OCI-LY1 (cell line): ENCODE results near the gene IQUB.
A peak's percentile ranks its signal among the peaks of the same experiment; 100 is the strongest.
"Not testable (repeated sequence)": the region's sequence is repeated elsewhere in the genome, so short reads cannot be mapped to it uniquely, and the experiment has no call there.

Source experiments
- H2AFZ ChIP-seq: fragments of 200-600 bp; sonication (generic), shearing (Covaris generic); 2 replicates; pipeline ENCODE4 v1.6.0; 2014; ENCODE audit warnings: antibody characterized with exemption, mild to moderate bottlenecking, low read length
- H3F3A ChIP-seq: fragments of 200-600 bp; sonication (generic), shearing (Covaris generic); 2 replicates; pipeline ENCODE4 v1.6.0; 2014; ENCODE audit warnings: mild to moderate bottlenecking, antibody characterized with exemption, low read length, moderate library complexity; ENCODE audit not compliant: insufficient read depth
- H3K27ac ChIP-seq: fragments of 200-600 bp; sonication (generic); 2 replicates; pipeline ENCODE4 v1.5.1; 2014; ENCODE audit warnings: low read length, mixed run types, mild to moderate bottlenecking, low read depth; ENCODE audit not compliant: poor library complexity, severe bottlenecking
- H3K27me3 ChIP-seq: fragments of 200-600 bp; sonication (generic); 2 replicates; pipeline ENCODE4 v1.6.0; 2014; ENCODE audit warnings: antibody characterized with exemption, mild to moderate bottlenecking, low read length, moderate library complexity; ENCODE audit not compliant: insufficient read depth
- H3K36me3 ChIP-seq: fragments of 200-600 bp; sonication (generic); 2 replicates; pipeline ENCODE4 v1.6.1; 2014; ENCODE audit warnings: mild to moderate bottlenecking, antibody characterized with exemption, low read length, moderate library complexity, mixed read lengths; ENCODE audit not compliant: insufficient read depth
- H3K4me1 ChIP-seq: fragments of 200-600 bp; sonication (generic); 2 replicates; pipeline ENCODE4 v1.5.1; 2014; ENCODE audit warnings: mild to moderate bottlenecking, low read length, moderate library complexity; ENCODE audit not compliant: insufficient read depth, severe bottlenecking
- H3K4me2 ChIP-seq: fragments of 200-600 bp; sonication (generic), shearing (Covaris generic); 2 replicates; pipeline ENCODE4 v1.6.1; 2014; ENCODE audit warnings: low read length
- H3K4me3 ChIP-seq: fragments of 200-600 bp; sonication (generic); 2 replicates; pipeline ENCODE4 v1.5.1; 2014; ENCODE audit warnings: low read length, low read depth, mild to moderate bottlenecking, mixed read lengths; ENCODE audit not compliant: poor library complexity, severe bottlenecking
- H3K79me2 ChIP-seq: fragments of 200-600 bp; shearing (Covaris generic); 2 replicates; pipeline ENCODE4 v1.6.1; 2016; ENCODE audit warnings: mixed run types, low read length, mixed read lengths; ENCODE audit not compliant: insufficient read depth
- H3K9ac ChIP-seq: fragments of 200-600 bp; sonication (generic), shearing (Covaris generic); 2 replicates; pipeline ENCODE4 v1.6.1; 2014; ENCODE audit warnings: mild to moderate bottlenecking, low read length, mixed read lengths
- H3K9me2 ChIP-seq: fragments of 200-600 bp; sonication (generic), shearing (Covaris generic); 2 replicates; pipeline ENCODE4 v1.6.1; 2014; ENCODE audit warnings: low read depth, mild to moderate bottlenecking, low read length, mixed read lengths
- H3K9me3 ChIP-seq: fragments of 200-600 bp; shearing (Covaris generic); 2 replicates; pipeline ENCODE4 v1.6.1; 2014; ENCODE audit warnings: low read length, mixed read lengths
- H4K20me1 ChIP-seq: fragments of 200-600 bp; sonication (generic), shearing (Covaris generic); 2 replicates; pipeline ENCODE4 v1.6.0; 2016; ENCODE audit warnings: mild to moderate bottlenecking, low read length; ENCODE audit not compliant: insufficient read depth
- CTCF ChIP-seq: fragments of 200-600 bp; sonication (generic), shearing (Covaris generic); IDR thresholded peaks from 2 replicates; pipeline ENCODE4 v1.5.1; 2017; ENCODE audit warnings: mild to moderate bottlenecking, antibody characterized with exemption, low read length, moderate library complexity, mixed read lengths
- EZH2 ChIP-seq: fragments of 200-600 bp; sonication (generic), shearing (Covaris generic); IDR thresholded peaks from 2 replicates; pipeline ENCODE4 v1.8.0; 2017; ENCODE audit warnings: borderline replicate concordance, mixed run types, mild to moderate bottlenecking, antibody characterized with exemption, low read length, moderate library complexity, mixed read lengths

The IQUB gene

DNA sequence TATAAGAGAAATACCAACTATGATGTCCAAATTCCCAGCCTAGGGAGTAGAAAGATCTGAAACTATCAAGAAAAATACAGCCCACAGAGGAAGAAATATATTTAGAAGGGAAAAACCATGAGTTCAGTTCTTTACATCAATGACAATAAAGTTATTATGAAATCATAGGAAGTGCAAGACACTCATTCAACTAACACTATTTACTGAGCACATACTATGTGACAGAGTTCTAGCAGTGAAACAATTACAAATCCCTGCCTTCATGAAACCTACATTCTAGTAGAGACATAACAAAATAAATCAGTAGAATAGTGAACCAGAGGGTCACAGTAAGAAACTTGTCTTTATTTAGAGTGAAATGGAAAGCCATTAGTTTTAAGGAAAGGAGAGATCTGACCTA, 21.1 kb upstream of the IQUB start:
- no peak overlapping the region for H3K9ac ChIP-seq
- H3K4me2 ChIP-seq, result peak overlapping the region; percentile 85; the same call in 1 of the 2 replicates
- no peaks in the 10 kb centered on the region for H3K27me3 ChIP-seq
- H4K20me1 ChIP-seq, result no peaks in the 10 kb centered on the region
- H3K79me2 ChIP-seq, result peaks cover 11% of the 10 kb centered on the region; the same call in 1 of the 2 replicates
- H3K27ac ChIP-seq, result no peak overlapping the region
- H3K36me3 ChIP-seq, result peaks cover 36% of the 10 kb centered on the region
- peaks cover 30% of the 10 kb centered on the region for H3K4me1 ChIP-seq
- no peak for TF ChIP-seq EZH2
- no peak for TF ChIP-seq CTCF
- H2AFZ ChIP-seq, result no peak overlapping the region
- no peak overlapping the region for H3K4me3 ChIP-seq
- no peaks in the 10 kb centered on the region for H3K9me3 ChIP-seq
- no peaks in the 10 kb centered on the region for H3K9me2 ChIP-seq
- H3F3A ChIP-seq, result no peaks in the 10 kb centered on the region

- TF ChIP-seq EZH2 (no peak), CTCF (no peak)
- H3K9me2 ChIP-seq, result no peaks in the 10 kb centered on the region
- H3K27me3 ChIP-seq, result no peaks in the 10 kb centered on the region
- H2AFZ ChIP-seq, result no peak overlapping the region
- H3K79me2 ChIP-seq, result peaks cover 11% of the 10 kb centered on the region; the same call in 1 of the 2 replicates
- H3K4me2 ChIP-seq, result no peak overlapping the region
- H3K9ac ChIP-seq, result no peak overlapping the region
- H3K36me3 ChIP-seq, result peaks cover 57% of the 10 kb centered on the region
- H4K20me1 ChIP-seq, result no peaks in the 10 kb centered on the region
- H3K4me1 ChIP-seq, result peaks cover 25% of the 10 kb centered on the region
- no peaks in the 10 kb centered on the region for H3F3A ChIP-seq
- no peaks in the 10 kb centered on the region for H3K9me3 ChIP-seq
- no peak overlapping the region for H3K4me3 ChIP-seq
- no peak overlapping the region for H3K27ac ChIP-seq
Measured at GRCh38 chr7:123553159-123553558, 18.8 kb upstream of the IQUB start.

GRCh38 chr7:123552641-123553040, 18.2 kb upstream of the IQUB start:
- no peak overlapping the region for H3K4me3 ChIP-seq

DNA sequence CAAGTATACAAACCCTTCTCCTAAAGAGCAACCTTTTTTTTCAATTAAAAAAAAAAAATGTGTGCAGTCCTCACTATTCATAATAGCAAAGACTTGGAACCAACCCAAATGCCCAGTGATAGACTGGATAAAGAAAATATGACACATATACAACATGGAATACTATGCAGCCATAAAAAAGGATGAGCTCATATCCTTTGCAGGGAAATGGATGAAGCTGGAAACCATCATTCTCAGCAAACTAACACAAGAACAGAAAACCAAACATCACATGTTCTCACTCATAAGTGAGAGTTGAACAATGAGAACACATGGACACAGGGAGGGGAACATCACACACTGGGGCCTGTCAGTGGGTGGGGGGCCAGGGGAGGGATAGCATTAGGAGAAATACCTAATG, 17.7 kb upstream of the IQUB start:
- H3K27ac ChIP-seq, H3K4me3 ChIP-seq, H3K27me3 ChIP-seq, H3K9ac ChIP-seq, H3K4me2 ChIP-seq, H4K20me1 ChIP-seq, H3K79me2 ChIP-seq, H3F3A ChIP-seq, H2AFZ ChIP-seq, H3K9me3 ChIP-seq, H3K9me2 ChIP-seq: not testable (repeated sequence)
- H3K36me3 ChIP-seq, result peaks cover 67% of the 10 kb centered on the region
- H3K4me1 ChIP-seq, result peaks cover 23% of the 10 kb centered on the region

More at GRCh38 chr7:123552641-123553040, 18.2 kb upstream of the IQUB start:
- H3K27ac ChIP-seq, result no peak overlapping the region
- H3F3A ChIP-seq, result no peaks in the 10 kb centered on the region
- no peaks in the 10 kb centered on the region for H3K9me2 ChIP-seq
- H2AFZ ChIP-seq, result no peak overlapping the region
- H3K4me2 ChIP-seq, result no peak overlapping the region
- no peaks in the 10 kb centered on the region for H4K20me1 ChIP-seq
- TF ChIP-seq CTCF (no peak), EZH2 (no peak)
- no peaks in the 10 kb centered on the region for H3K9me3 ChIP-seq
- H3K36me3 ChIP-seq, result peaks cover 62% of the 10 kb centered on the region
- no peaks in the 10 kb centered on the region for H3K27me3 ChIP-seq
- H3K4me1 ChIP-seq, result peaks cover 23% of the 10 kb centered on the region
- H3K9ac ChIP-seq, result no peak overlapping the region
- H3K79me2 ChIP-seq, result peaks cover 11% of the 10 kb centered on the region; the same call in 1 of the 2 replicates
